GM18526 (cell line): Measurements from ENCODE around the gene FOXF1.

Experiments
- POLR2A ChIP-seq: IDR thresholded peaks from 3 replicates; pipeline ENCODE4 v1.6.1; 2011; ENCODE audit not compliant: insufficient read length; ENCODE audit errors: extremely low read depth

The FOXF1 gene

DNA sequence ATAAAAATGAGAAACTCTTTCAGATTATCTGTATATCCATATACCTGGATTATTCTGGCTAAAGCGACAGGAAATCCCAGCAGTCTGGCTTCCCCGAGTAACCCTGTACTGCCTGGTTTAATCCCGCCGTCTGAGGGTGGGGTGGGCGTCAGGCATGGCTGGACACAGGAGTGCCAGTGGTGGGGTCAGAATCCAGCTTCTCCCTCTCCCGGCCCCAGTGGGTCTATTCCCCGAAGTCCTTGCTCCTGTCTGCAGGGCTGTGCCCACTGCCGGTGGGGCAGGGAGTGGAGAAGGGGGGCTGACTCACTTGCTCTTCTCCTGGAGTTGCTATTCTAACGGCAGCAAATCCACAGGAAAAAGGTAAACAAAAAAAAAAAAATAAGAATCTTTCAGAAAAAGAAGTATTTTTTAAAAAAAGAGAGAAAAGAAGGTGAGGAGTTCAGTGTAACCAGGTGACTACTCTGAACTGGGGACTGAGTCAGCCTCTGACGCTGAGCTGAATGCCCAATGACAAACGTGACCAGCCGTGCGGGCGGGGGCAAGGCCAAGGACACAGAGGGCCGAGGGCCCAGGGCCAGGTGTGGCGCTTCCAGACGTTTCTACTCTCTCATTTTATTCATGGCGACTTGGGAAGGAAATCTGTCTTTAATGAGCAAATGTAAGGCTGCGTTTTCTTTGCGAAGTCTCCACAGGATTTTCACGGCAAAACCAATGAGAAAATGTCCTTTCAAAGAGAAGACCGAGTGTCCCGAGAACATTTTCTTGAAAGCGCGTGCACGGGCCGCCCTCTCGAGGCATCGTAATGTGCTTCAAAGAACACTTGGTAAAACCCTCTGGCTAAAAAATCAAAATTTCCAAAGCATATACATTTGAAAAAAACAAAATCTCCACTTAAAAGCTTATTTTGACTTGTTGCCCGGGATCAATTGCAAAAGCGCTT lies 20.2 kb downstream of the FOXF1 start:
- no peak for TF ChIP-seq POLR2A

- TF ChIP-seq POLR2A: no peak
Observed at GRCh38 chr16:86531191-86531545, 20.8 kb downstream of the FOXF1 start.

DNA sequence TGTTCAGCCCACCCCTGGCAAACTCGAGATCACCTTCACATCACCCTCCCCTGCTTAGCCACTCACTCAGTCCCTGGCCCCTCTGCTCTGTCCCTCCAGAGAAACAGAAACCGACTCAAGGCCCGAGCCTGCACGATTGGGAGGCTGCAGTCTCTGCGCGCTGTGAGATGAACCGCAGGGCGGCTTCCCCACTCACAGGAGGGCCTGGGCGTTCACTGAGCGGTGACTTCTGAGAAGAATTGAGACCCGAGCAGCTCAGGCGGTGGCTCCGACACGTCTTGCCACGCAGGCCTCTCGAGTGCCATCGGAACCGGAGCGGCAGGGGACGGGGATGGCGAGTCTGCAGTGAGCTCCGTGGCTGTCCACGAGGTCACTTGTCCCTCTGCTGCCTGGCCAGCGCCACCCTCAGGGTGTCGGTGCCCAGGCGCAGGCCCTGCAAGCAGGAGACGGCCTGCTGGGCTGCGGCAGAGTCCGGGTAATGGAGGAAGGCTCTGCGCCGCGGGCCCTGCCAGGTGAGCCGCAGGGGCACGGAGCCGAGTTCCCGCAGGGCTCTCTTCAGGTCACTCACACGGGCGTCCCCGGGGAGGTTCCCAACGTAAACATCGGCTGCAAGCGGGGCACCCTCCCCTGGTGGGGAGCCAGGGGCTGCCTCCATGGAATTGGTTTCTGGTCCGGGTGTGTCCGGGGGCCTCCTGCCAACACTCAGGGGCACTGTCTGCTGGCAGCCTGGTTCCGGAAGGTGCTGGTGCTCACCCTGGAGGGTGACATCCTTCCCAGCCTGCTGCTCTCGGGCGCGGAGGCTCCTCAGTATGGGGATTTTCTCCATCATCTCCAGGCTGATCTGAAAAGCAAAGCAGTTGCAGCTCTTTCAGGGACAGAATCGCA lies 21.6 kb downstream of the FOXF1 start:
- TF ChIP-seq POLR2A: no peak

- TF ChIP-seq POLR2A: no peak
Observed at GRCh38 chr16:86532526-86532815, 22.1 kb downstream of the FOXF1 start.

GRCh38 chr16:86533076-86533475 lies 22.7 kb downstream of the FOXF1 start:
- TF ChIP-seq POLR2A: no peak

DNA sequence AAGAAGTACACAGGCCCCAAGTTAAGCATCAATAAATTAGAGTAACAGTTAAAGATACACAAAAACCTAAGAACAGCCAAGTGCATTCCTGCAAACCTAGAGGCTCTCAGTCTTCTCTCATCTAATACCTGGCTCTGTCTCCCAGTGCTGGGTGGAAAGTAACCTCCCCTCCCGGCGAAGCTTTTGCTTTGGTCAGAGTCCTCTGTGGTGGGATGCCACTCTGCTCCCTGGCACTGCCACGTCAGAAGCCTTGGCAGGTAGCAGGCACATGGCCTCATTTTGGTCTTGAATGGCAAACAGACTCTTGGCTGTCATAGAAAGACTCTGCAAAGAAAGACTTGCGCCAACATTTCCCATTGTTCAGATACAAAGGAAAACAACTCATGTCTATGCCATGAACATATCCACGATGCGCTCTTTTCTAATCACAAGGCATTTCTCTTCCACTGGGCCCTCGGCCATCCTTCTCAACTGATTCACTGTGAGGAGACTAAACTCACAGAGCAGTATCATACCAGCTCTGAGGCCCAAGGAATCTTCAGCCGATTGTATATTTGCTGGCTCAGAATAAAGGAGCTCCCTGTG lies 23.5 kb downstream of the FOXF1 start:
- no peak for TF ChIP-seq POLR2A

GRCh38 chr16:86534779-86535615 lies 24.7 kb downstream of the FOXF1 start:
- no peak for TF ChIP-seq POLR2A

DNA sequence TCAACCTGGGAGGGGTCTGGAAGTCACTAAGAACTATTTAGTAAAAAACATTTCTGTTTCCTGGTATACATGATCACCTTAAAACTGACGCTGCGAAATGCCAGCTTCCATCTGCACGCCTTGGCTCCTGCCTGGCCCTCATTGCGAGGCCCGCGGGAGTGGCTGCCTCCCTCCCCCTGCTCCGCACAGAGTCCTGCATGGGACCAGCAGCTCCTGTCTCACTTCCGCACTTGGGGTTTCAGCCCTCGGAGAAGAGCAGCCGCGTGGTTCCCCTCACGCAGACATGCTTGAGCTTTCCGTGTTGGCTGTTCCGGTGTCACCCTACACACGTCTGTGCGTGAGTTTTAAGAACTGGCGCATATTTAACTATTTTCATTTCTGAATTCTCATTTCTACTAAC lies 26.3 kb downstream of the FOXF1 start:
- no peak for TF ChIP-seq POLR2A

DNA sequence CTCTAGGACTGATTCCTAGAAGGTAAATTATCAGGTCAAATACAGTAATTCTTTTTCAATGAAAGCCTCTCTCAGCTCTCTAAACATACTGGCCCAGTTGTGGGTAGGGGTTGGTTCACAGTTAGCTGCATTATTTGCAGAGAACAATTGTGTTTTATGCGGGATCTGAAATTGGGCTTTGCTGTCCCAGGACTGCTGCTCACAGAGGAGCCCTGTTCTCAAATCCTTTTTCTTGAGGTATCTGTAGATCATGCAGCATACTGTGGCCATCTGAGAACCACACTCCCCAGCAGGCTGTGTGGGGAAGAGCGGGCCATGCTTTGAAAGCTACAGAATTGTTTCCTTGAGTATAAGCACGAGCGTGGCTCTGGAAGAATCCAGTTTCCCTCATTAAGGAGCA lies 27.2 kb downstream of the FOXF1 start:
- no peak for TF ChIP-seq POLR2A

- no peak for TF ChIP-seq POLR2A
Observed at GRCh38 chr16:86538196-86538780, 28.0 kb downstream of the FOXF1 start.

GRCh38 chr16:86540894-86541293 lies 30.6 kb downstream of the FOXF1 start:
- no peak for TF ChIP-seq POLR2A

GRCh38 chr16:86541560-86541959 lies 31.2 kb downstream of the FOXF1 start:
- TF ChIP-seq POLR2A: no peak

GRCh38 chr16:86542756-86543750 lies 32.7 kb downstream of the FOXF1 start:
- TF ChIP-seq POLR2A: no peak
